GM19397 (cell line): Measurements from ENCODE around the gene SIL1.
"Not testable (repeated sequence)": the region's sequence is repeated elsewhere in the genome, so short reads cannot be mapped to it uniquely, and the experiment has no call there.

Source experiments
- ATAC-seq: cut with Tn5 transposase; IDR thresholded peaks from one replicate; pipeline ENCODE4 v1.9.1; 2021; ENCODE audit warnings: mild to moderate bottlenecking, moderate library complexity; ENCODE audit not compliant: unreplicated experiment

The SIL1 gene

GRCh38 chr5:139038613-139039305 lies 159.4 kb downstream of the SIL1 start:
- no peak for ATAC-seq

GRCh38 chr5:139037732-139038131 lies 160.4 kb downstream of the SIL1 start:
- ATAC-seq, result no peak

GRCh38 chr5:139036332-139036731 lies 161.8 kb downstream of the SIL1 start:
- not testable (repeated sequence) for ATAC-seq

GRCh38 chr5:139027150-139027549 lies 171.0 kb downstream of the SIL1 start:
- no peak for ATAC-seq

- ATAC-seq, result no peak
These were observed 172.5 kb downstream of the SIL1 start for GRCh38 chr5:139025651-139026050.

- no peak for ATAC-seq
These were observed 174.9 kb downstream of the SIL1 start for GRCh38 chr5:139023286-139023685.

- no peak for ATAC-seq
These were observed 175.6 kb downstream of the SIL1 start for GRCh38 chr5:139022528-139022927.

GRCh38 chr5:139021346-139021745 lies 176.8 kb downstream of the SIL1 start:
- ATAC-seq, result no peak

GRCh38 chr5:139019880-139020279 lies 178.3 kb downstream of the SIL1 start:
- ATAC-seq, result no peak

GRCh38 chr5:139019211-139019610 lies 179.0 kb downstream of the SIL1 start:
- ATAC-seq, result no peak

- ATAC-seq, result no peak
These were observed 180.5 kb downstream of the SIL1 start for GRCh38 chr5:139017624-139018023.

GRCh38 chr5:139016186-139016585 lies 182.0 kb downstream of the SIL1 start:
- ATAC-seq, result no peak

- no peak for ATAC-seq
These were observed 183.4 kb downstream of the SIL1 start for GRCh38 chr5:139014726-139015125.

- no peak for ATAC-seq
These were observed 186.0 kb downstream of the SIL1 start for GRCh38 chr5:139012176-139012575.

GRCh38 chr5:139011156-139011555 lies 187.0 kb downstream of the SIL1 start:
- not testable (repeated sequence) for ATAC-seq

- ATAC-seq, result no peak
These were observed 193.5 kb downstream of the SIL1 start for GRCh38 chr5:139004374-139005307.

- no peak for ATAC-seq
These were observed 198.5 kb downstream of the SIL1 start for GRCh38 chr5:138999674-139000073.

- ATAC-seq, result no peak
These were observed 199.6 kb downstream of the SIL1 start for GRCh38 chr5:138998521-138998920.

GRCh38 chr5:138996120-138996519 lies 202.0 kb downstream of the SIL1 start:
- no peak for ATAC-seq

GRCh38 chr5:138990986-138991590 lies 207.1 kb downstream of the SIL1 start:
- ATAC-seq, result no peak

GRCh38 chr5:138989720-138990119 lies 208.4 kb downstream of the SIL1 start:
- ATAC-seq, result no peak
